GM20431 (cell line): ENCODE data around the gene DENND2A.
"Not testable (repeated sequence)": the region's sequence is repeated elsewhere in the genome, so short reads cannot be mapped to it uniquely, and the experiment has no call there.

Source experiments
- in situ Hi-C: fragments of 300-500 bp; cut with MseI, MboI; formaldehyde crosslinking; loops from one replicate; pipeline ENCODE4 v1.15.0; 2020; ENCODE audit warnings: low sequenced_read_pairs; ENCODE audit not compliant: unreplicated experiment

Gene DENND2A

GRCh38 chr7:140640727-140641523 is at the start of gene DENND2A:
Gene DENND2A (minus strand): TSS chr7:140640813. CDS start chr7:140602397, 38,416 bp downstream.
- in situ Hi-C loops = no loop called here

GRCh38 chr7:140689199-140690152 is 48.9 kb upstream of the DENND2A start:
- in situ Hi-C loops = no loop called here

GRCh38 chr7:140688341-140688740 is 47.7 kb upstream of the DENND2A start:
- in situ Hi-C loops = no loop called here

- in situ Hi-C loops = no loop called here
Observed at GRCh38 chr7:140686921-140687320, 46.3 kb upstream of the DENND2A start.

- in situ Hi-C loops = no loop called here
Observed at GRCh38 chr7:140685407-140686087, 44.9 kb upstream of the DENND2A start.

- in situ Hi-C loops = no loop called here
Observed at GRCh38 chr7:140684066-140684950, 43.7 kb upstream of the DENND2A start.

- in situ Hi-C loops = no loop called here
Observed at GRCh38 chr7:140683657-140684056, 43.0 kb upstream of the DENND2A start.

GRCh38 chr7:140681766-140682165 is 41.2 kb upstream of the DENND2A start:
- in situ Hi-C loops = no loop called here

GRCh38 chr7:140680886-140681285 is 40.3 kb upstream of the DENND2A start:
- in situ Hi-C loops = no loop called here

GRCh38 chr7:140679186-140679585 is 38.6 kb upstream of the DENND2A start:
- in situ Hi-C loops = no loop called here

- in situ Hi-C loops = no loop called here
Observed at GRCh38 chr7:140678816-140679130, 38.2 kb upstream of the DENND2A start.

- in situ Hi-C loops = no loop called here
Observed at GRCh38 chr7:140678081-140678815, 37.6 kb upstream of the DENND2A start.

- in situ Hi-C loops = no loop called here
Observed at GRCh38 chr7:140677496-140677895, 36.9 kb upstream of the DENND2A start.

- in situ Hi-C loops = not testable (repeated sequence)
Observed at GRCh38 chr7:140676956-140677355, 36.3 kb upstream of the DENND2A start.

GRCh38 chr7:140676306-140676705 is 35.7 kb upstream of the DENND2A start:
- in situ Hi-C loops = no loop called here

- in situ Hi-C loops = no loop called here
Observed at GRCh38 chr7:140675726-140676125, 35.1 kb upstream of the DENND2A start.

GRCh38 chr7:140674899-140675701 is 34.5 kb upstream of the DENND2A start:
- in situ Hi-C loops = no loop called here

- in situ Hi-C loops = no loop called here
Observed at GRCh38 chr7:140674356-140674800, 33.8 kb upstream of the DENND2A start.
